WTC11 (cell line): ENCODE measurements around the gene GPR158. TPM values are rescaled to one million over a fixed set of nuclear protein-coding genes. Genes with fewer than 3 reads are reported as not detected.

ENCODE experiments used
- ATAC-seq: fragments of 200-7000 bp; cut with Tn5 transposase; 2 replicates; pipeline ENCODE4 v1.10.0; 2021; ENCODE audit warnings: mild to moderate bottlenecking, moderate library complexity
- CTCF ChIA-PET: fragments of 300-600 bp; sonication (Branson Sonifier 250); formaldehyde crosslinking; loops from one replicate; lab custom pipeline; 2021; ENCODE audit warnings: antibody characterized with exemption; lab: Charles Lee
- POLR2A ChIA-PET: fragments of 350-600 bp; sonication (Branson Sonifier 250); formaldehyde crosslinking; loops from one replicate; lab custom pipeline; 2021; ENCODE audit warnings: antibody characterized with exemption; lab: Charles Lee
- DNase-seq: peaks from one replicate; pipeline ENCODE4 v3.0.0; 2021; ENCODE audit warnings: low spot score
- H3K27ac Mint-ChIP-seq: 2 replicates; pipeline ENCODE4 v1.8.0; 2021; ENCODE audit warnings: mixed read lengths
- H3K27me3 Mint-ChIP-seq: 2 replicates; pipeline ENCODE4 v1.8.0; 2021; ENCODE audit warnings: low read depth, mild to moderate bottlenecking, moderate library complexity, mixed read lengths
- H3K36me3 Mint-ChIP-seq: 2 replicates; pipeline ENCODE4 v1.8.0; 2021; ENCODE audit warnings: mixed read lengths
- H3K4me1 Mint-ChIP-seq: 2 replicates; pipeline ENCODE4 v1.8.0; 2022; ENCODE audit warnings: mixed read lengths
- H3K4me3 Mint-ChIP-seq: 2 replicates; pipeline ENCODE4 v1.8.0; 2021; ENCODE audit warnings: mild to moderate bottlenecking, moderate library complexity, mixed read lengths
- H3K9me3 Mint-ChIP-seq: 2 replicates; pipeline ENCODE4 v1.8.0; 2021; ENCODE audit warnings: mixed read lengths
- ATF1 ChIP-seq: sonication (generic); formaldehyde crosslinking; IDR thresholded peaks from 2 replicates; pipeline ENCODE4 v1.8.1; 2023; ENCODE audit warnings: mild to moderate bottlenecking, moderate library complexity, missing genetic modification reagents
- ATF2 ChIP-seq: sonication (generic); formaldehyde crosslinking; IDR thresholded peaks from 2 replicates; pipeline ENCODE4 v1.8.1; 2022; ENCODE audit warnings: low read depth, missing genetic modification reagents, borderline replicate concordance
- ATF6 ChIP-seq: sonication (generic); formaldehyde crosslinking; IDR thresholded peaks from 2 replicates; pipeline ENCODE4 v1.8.1; 2023; ENCODE audit warnings: mild to moderate bottlenecking, missing genetic modification reagents
- GRHL2 ChIP-seq: fragments of 250-450 bp; sonication (Bioruptor Pico); IDR thresholded peaks from 2 replicates; pipeline ENCODE4 v1.8.0; 2022; ENCODE audit warnings: mild to moderate bottlenecking, moderate library complexity; ENCODE audit not compliant: insufficient replicate concordance, severe bottlenecking
- MAX ChIP-seq: sonication (generic); formaldehyde crosslinking; IDR thresholded peaks from 2 replicates; pipeline ENCODE4 v1.8.0; 2022; ENCODE audit warnings: mild to moderate bottlenecking, missing genetic modification reagents
- NR2C2 ChIP-seq: sonication (generic); formaldehyde crosslinking; IDR thresholded peaks from 2 replicates; pipeline ENCODE4 v1.8.0; 2022; ENCODE audit warnings: mild to moderate bottlenecking, missing genetic modification reagents
- SMAD3 ChIP-seq: sonication (generic); formaldehyde crosslinking; IDR thresholded peaks from 2 replicates; pipeline ENCODE4 v1.8.0; 2022; ENCODE audit warnings: missing genetic modification reagents, mild to moderate bottlenecking, borderline replicate concordance
- SOX15 ChIP-seq: fragments of 250-450 bp; sonication (Bioruptor Pico); IDR thresholded peaks from 2 replicates; pipeline ENCODE4 v1.9.0; 2021; ENCODE audit warnings: mild to moderate bottlenecking
- TCF7 ChIP-seq: sonication (generic); formaldehyde crosslinking; IDR thresholded peaks from 2 replicates; pipeline ENCODE4 v1.8.0; 2022; ENCODE audit warnings: mild to moderate bottlenecking, low read depth, missing genetic modification reagents, moderate library complexity
- TEAD4 ChIP-seq: sonication (generic); formaldehyde crosslinking; IDR thresholded peaks from 2 replicates; pipeline ENCODE4 v1.8.0; 2022; ENCODE audit warnings: mild to moderate bottlenecking, missing genetic modification reagents
- USF2 ChIP-seq: sonication (generic); formaldehyde crosslinking; IDR thresholded peaks from 2 replicates; pipeline ENCODE4 v1.8.1; 2023; ENCODE audit warnings: mild to moderate bottlenecking, missing genetic modification reagents, moderate library complexity
- ZNF263 ChIP-seq: sonication (generic); formaldehyde crosslinking; IDR thresholded peaks from 2 replicates; pipeline ENCODE4 v1.8.1; 2022; ENCODE audit warnings: low read depth, mild to moderate bottlenecking, moderate library complexity, missing genetic modification reagents
- ZNF425 ChIP-seq: fragments of 250-450 bp; sonication (Bioruptor Pico); conservative IDR thresholded peaks from 2 replicates; pipeline ENCODE4 v1.9.0; 2021; ENCODE audit warnings: mild to moderate bottlenecking
- total RNA-seq: library from RNA; stranded (reverse); gene quantifications from 3 replicates; pipeline ENCODE4 v1.2.3, GENCODE V29; 2021
- TF ChIP-seq, protein P1 (sequence below): sonication (generic); formaldehyde crosslinking; IDR thresholded peaks from 2 replicates; pipeline ENCODE4 v1.8.0; 2022; ENCODE audit warnings: mild to moderate bottlenecking, missing genetic modification reagents
- TF ChIP-seq, protein P2 (sequence below): fragments of 250-450 bp; sonication (Bioruptor Pico); IDR thresholded peaks from 2 replicates; pipeline ENCODE4 v2.1.2; 2022; ENCODE audit warnings: mild to moderate bottlenecking, moderate library complexity
- TF ChIP-seq, protein P3 (sequence below): sonication (generic); formaldehyde crosslinking; IDR thresholded peaks from 2 replicates; pipeline ENCODE4 v1.8.0; 2023; ENCODE audit warnings: mild to moderate bottlenecking, missing genetic modification reagents
- TF ChIP-seq, protein P4 (sequence below): sonication (generic); formaldehyde crosslinking; IDR thresholded peaks from 2 replicates; pipeline ENCODE4 v1.8.0; 2023; ENCODE audit warnings: missing genetic modification reagents

Gene GPR158
- total RNA-seq, 1 experiment from 2014 or later: 0.63 TPM

DNA sequence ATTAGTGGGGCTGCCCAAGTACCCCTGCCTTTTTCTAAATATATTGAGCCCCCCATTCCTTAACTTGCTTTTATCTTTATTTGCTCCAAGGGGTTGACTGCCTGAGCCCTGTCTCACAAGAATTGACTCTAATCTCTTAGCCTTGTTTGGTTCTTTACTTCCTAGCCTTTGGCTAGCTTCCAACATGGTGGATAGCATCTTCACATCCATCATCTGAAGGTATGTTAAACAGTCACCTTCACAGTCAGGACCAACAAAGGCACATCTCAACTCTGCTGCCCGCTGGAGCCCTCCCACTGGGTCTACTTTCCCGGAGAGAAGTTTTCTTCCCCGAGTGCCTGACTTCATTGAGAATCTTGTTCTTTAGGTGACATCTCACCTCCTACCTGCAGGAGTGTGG lies 329.5 kb downstream of the GPR158 start (continued):
- TF ChIP-seq, protein P1, sequence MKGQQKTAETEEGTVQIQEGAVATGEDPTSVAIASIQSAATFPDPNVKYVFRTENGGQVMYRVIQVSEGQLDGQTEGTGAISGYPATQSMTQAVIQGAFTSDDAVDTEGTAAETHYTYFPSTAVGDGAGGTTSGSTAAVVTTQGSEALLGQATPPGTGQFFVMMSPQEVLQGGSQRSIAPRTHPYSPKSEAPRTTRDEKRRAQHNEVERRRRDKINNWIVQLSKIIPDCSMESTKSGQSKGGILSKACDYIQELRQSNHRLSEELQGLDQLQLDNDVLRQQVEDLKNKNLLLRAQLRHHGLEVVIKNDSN (CRISPR knock-in tag): no peak
- no peak for TF ChIP-seq ATF1 (CRISPR knock-in tag)

DNA sequence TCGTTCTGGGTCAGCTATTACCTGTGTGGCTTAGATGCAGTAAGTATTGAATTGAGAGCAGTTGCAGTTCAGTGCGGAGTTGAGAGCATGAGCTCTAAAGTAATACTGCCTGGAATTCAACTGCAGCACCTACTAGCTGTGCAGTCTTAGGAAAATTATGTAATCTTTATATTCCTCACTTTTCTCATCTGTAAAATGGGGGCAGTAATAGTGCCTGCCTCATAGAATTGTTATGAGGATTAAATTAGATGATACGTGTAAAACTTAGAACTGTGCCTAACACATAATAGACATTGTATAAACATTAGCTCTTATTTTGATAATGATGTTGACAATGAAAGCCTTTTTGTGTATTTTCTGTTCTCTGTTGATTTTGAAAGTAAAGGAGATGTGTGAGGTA lies 330.0 kb downstream of the GPR158 start:
- no peaks in the 10 kb centered on the region for H3K36me3 Mint-ChIP-seq
- H3K4me1 Mint-ChIP-seq: peaks cover 50% of the 10 kb centered on the region
- TF ChIP-seq USF2 (CRISPR knock-in tag) (no peak), SMAD3 (no peak), GRHL2 (CRISPR knock-in tag) (no peak), TCF7 (CRISPR knock-in tag) (no peak), ATF6 (no peak), NR2C2 (no peak), TEAD4 (CRISPR knock-in tag) (no peak), ZNF425 (CRISPR knock-in tag) (no peak), ATF2 (CRISPR knock-in tag) (no peak), ZNF263 (CRISPR knock-in tag) (no peak), MAX (CRISPR knock-in tag) (no peak), SOX15 (CRISPR knock-in tag) (no peak)
- TF ChIP-seq, protein P2, sequence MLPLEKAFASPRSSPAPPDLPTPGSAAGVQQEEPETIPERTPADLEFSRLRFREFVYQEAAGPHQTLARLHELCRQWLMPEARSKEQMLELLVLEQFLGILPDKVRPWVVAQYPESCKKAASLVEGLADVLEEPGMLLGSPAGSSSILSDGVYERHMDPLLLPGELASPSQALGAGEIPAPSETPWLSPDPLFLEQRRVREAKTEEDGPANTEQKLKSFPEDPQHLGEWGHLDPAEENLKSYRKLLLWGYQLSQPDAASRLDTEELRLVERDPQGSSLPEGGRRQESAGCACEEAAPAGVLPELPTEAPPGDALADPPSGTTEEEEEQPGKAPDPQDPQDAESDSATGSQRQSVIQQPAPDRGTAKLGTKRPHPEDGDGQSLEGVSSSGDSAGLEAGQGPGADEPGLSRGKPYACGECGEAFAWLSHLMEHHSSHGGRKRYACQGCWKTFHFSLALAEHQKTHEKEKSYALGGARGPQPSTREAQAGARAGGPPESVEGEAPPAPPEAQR (CRISPR knock-in tag): no peak
- TF ChIP-seq, protein P3, sequence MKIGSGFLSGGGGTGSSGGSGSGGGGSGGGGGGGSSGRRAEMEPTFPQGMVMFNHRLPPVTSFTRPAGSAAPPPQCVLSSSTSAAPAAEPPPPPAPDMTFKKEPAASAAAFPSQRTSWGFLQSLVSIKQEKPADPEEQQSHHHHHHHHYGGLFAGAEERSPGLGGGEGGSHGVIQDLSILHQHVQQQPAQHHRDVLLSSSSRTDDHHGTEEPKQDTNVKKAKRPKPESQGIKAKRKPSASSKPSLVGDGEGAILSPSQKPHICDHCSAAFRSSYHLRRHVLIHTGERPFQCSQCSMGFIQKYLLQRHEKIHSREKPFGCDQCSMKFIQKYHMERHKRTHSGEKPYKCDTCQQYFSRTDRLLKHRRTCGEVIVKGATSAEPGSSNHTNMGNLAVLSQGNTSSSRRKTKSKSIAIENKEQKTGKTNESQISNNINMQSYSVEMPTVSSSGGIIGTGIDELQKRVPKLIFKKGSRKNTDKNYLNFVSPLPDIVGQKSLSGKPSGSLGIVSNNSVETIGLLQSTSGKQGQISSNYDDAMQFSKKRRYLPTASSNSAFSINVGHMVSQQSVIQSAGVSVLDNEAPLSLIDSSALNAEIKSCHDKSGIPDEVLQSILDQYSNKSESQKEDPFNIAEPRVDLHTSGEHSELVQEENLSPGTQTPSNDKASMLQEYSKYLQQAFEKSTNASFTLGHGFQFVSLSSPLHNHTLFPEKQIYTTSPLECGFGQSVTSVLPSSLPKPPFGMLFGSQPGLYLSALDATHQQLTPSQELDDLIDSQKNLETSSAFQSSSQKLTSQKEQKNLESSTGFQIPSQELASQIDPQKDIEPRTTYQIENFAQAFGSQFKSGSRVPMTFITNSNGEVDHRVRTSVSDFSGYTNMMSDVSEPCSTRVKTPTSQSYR (CRISPR knock-in tag): no peak
- TF ChIP-seq, protein P4, sequence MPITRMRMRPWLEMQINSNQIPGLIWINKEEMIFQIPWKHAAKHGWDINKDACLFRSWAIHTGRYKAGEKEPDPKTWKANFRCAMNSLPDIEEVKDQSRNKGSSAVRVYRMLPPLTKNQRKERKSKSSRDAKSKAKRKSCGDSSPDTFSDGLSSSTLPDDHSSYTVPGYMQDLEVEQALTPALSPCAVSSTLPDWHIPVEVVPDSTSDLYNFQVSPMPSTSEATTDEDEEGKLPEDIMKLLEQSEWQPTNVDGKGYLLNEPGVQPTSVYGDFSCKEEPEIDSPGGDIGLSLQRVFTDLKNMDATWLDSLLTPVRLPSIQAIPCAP: no peak
- no peak overlapping the region for H3K27ac Mint-ChIP-seq
- CTCF ChIA-PET: no interaction called here
- no peak overlapping the region for H3K4me3 Mint-ChIP-seq
- no peaks in the 10 kb centered on the region for H3K9me3 Mint-ChIP-seq
- ATAC-seq (no peak), DNase-seq (no peak)
- H3K27me3 Mint-ChIP-seq: no peaks in the 10 kb centered on the region
- POLR2A ChIA-PET: no interaction called here
